Right hindlimb (tissue), 1 donor: ENCODE data around the gene TMEM163.

ENCODE experiments used
- DNase-seq: peaks from one replicate; pipeline ENCODE4 v3.0.0-alpha.2; 2018

TMEM163 gene

GRCh38 chr2:134425724-134426496 is 292.9 kb downstream of the TMEM163 start:
- no peak for DNase-seq

- no peak for DNase-seq
Observed at GRCh38 chr2:134421556-134422328, 297.1 kb downstream of the TMEM163 start.

GRCh38 chr2:134420920-134421319 is 297.9 kb downstream of the TMEM163 start:
- no peak for DNase-seq

GRCh38 chr2:134420259-134420658 is 298.5 kb downstream of the TMEM163 start:
- DNase-seq = no peak

- no peak for DNase-seq
Observed at GRCh38 chr2:134417968-134418582, 300.7 kb downstream of the TMEM163 start.

- DNase-seq = no peak
Observed at GRCh38 chr2:134416637-134417036, 302.2 kb downstream of the TMEM163 start.

- DNase-seq = no peak
Observed at GRCh38 chr2:134416018-134416417, 302.8 kb downstream of the TMEM163 start.

- DNase-seq = no peak
Observed at GRCh38 chr2:134413912-134414311, 304.9 kb downstream of the TMEM163 start.

- no peak for DNase-seq
Observed at GRCh38 chr2:134413430-134413829, 305.4 kb downstream of the TMEM163 start.

- DNase-seq = no peak
Observed at GRCh38 chr2:134412639-134412999, 306.2 kb downstream of the TMEM163 start.

GRCh38 chr2:134411828-134412638 is 306.8 kb downstream of the TMEM163 start:
- peak; percentile 91 for DNase-seq

GRCh38 chr2:134411279-134411827 is 307.4 kb downstream of the TMEM163 start:
- no peak for DNase-seq

- no peak for DNase-seq
Observed at GRCh38 chr2:134410831-134411231, 308.0 kb downstream of the TMEM163 start.

- DNase-seq = no peak
Observed at GRCh38 chr2:134410006-134410405, 308.8 kb downstream of the TMEM163 start.

- DNase-seq = no peak
Observed at GRCh38 chr2:134408791-134409190, 310.0 kb downstream of the TMEM163 start.

GRCh38 chr2:134408386-134408785 is 310.4 kb downstream of the TMEM163 start:
- no peak for DNase-seq

GRCh38 chr2:134407154-134407890 is 311.5 kb downstream of the TMEM163 start:
- DNase-seq = no peak

- DNase-seq = no peak
Observed at GRCh38 chr2:134406736-134407135, 312.1 kb downstream of the TMEM163 start.

- no peak for DNase-seq
Observed at GRCh38 chr2:134406311-134406710, 312.5 kb downstream of the TMEM163 start.
